ENCODE data around the gene PDE7B. TPM values are rescaled to one million over a fixed set of nuclear protein-coding genes. Genes with fewer than 3 reads are reported as not detected.

PDE7B gene
- total RNA-seq, 1 donor from 2014 or later = 6.5 TPM

DNA sequence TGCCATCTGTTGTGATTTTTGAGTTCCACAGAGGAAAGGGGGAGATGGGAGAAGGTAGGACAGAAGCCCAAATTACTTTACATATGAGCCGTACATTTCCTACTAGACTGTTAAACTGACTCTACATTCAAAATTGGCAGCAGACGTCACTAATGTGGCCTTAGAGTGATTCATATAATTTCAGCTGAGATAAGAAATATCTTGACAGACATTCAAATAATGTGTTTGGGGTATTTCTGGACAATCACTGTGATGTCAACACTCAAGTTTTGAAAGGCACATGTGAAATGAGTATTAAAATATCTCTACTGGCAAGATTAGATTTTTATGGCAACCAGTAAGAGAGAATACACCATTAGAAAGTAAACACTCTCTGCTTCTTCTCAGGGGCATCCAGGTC, 294.6 kb downstream of the PDE7B start:
- DNase-seq (ENCODE audit: low read depth in 2 of 2) = no peak

DNA sequence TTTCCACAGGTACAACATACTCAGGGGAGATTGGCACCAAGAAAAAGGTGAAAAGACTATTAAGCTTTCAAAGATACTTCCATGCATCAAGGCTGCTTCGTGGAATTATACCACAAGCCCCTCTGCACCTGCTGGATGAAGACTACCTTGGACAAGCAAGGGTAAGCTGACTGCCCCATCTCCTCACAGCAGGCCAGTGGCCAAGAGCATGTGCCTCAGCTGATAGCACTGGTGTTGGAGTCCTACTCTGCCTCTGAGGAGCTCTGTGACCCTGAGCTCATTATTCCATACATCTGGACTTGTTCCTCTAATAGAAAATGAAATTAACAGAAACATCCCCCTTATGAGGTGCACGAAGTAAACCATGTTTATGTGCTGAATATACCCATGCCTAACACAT, 295.8 kb downstream of the PDE7B start:
- no peak for DNase-seq (ENCODE audit: low read depth in 2 of 2)

DNA sequence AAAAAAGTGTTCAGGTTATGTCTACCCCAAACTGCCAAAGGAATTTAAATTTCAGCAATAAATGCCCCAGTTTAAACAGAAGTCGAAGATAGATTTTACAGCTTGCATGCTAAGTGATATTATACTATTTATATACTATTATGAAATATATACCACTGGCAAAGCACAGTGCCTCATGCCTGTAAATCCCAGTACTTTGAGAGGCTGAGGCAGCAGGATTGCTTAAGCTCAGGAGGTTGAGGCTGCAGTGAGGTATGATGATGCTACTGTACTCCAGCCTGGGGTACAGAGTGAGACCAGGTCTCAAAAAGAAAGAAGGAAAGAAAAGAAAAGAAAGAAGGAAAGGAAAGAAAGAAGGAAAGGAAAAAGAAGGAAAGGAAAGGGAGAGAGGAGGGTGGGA, 296.6 kb downstream of the PDE7B start:
- no peak for DNase-seq (ENCODE audit: low read depth in 2 of 2)

GRCh38 chr6:136148523-136148922, 297.0 kb downstream of the PDE7B start:
- DNase-seq (ENCODE audit: low read depth in 2 of 2) = no peak

DNA sequence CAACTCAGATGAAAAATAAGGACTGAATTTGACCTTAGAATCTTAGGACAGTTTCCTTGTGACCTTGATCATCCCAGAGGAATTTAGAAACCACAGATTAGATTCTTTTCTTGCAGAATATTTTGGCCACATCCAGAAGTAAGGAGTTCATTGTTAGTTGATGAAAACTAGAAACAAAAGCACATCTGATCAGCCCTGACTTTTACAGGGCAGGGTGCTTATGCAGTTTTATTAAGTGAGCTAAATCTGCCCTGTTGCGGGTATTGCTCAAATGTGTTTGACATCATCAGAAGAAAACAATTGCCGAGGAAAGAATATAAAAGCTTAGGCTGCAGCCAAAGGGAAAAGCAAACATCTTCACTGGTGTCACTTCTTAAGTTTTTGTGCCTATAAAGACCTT, 297.8 kb downstream of the PDE7B start:
- DNase-seq (ENCODE audit: low read depth in 2 of 2) = no peak

DNA sequence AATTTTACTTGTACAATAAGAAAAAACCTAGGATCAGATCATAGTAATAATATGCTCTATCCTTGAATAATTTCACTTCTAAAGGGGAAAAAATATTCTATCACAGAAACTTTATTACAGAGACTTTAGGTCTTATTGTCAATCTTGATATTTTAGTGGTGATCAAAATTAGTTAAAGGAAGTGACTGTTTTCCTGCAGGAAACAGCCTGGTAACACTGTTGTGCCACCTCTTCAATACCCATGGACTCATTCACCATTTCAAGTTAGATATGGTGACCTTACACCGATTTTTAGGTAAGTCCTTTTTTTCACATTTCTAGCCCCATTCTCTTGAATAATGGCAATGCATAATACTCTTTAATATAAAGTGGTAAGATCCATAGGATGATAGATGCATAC, 299.5 kb downstream of the PDE7B start:
- peak in 1 of 2 donors; percentile 40 for DNase-seq (ENCODE audit: low read depth in 2 of 2)

DNA sequence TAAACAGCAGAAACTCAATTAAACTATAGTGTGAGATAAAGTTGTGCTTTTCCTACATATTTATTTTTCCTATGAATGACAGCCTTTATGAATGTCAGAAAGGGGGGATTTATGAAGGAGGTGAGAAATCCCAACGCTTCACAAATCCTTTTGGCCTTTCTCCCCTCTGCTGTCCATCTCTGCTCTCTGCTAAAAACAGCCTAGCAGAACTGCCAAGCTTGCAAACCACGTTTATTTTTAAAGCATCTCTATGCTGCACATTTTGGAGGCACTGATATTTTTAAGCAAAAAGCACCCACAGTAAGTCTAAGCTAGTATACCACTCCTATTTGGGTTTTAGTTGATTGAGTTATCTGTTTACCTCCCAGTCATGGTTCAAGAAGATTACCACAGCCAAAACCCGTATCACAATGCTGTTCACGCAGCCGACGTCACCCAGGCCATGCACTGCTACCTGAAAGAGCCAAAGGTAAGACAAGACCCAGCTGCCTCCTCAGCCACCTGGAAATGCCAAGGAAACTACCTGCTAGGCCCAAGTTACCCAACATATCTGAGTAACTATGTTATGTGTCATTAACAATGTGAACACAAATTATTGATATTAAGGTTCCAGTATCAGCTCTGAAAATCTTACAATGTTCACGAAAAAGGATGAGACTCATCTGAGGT, 302.3 kb downstream of the PDE7B start:
- no peak for DNase-seq (ENCODE audit: low read depth in 2 of 2)

DNA sequence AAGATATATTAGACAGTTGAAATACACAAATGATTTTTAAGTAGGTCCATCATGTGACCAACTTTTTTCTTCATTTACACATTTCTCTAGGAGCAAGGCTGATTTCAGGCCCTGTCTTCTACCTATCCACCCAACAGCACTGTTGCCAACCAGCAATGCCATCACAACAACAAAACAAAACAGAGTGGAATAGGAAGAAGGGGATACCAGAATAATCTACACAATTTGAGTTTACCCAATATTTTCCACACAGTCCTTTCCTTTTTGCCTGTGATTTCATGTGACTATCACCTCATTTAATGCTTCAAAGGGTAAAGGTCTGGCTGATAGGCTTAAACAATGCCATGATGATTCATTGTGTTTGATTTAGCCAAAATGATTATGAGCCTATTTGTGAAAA, 303.7 kb downstream of the PDE7B start:
- peak in 1 of 2 donors; percentile 22 for DNase-seq (ENCODE audit: low read depth in 2 of 2)

- DNase-seq (ENCODE audit: low read depth in 2 of 2) = no peak
Observed at GRCh38 chr6:136157743-136158142, 306.2 kb downstream of the PDE7B start.

GRCh38 chr6:136158387-136158821, 306.9 kb downstream of the PDE7B start:
- no peak for DNase-seq (ENCODE audit: low read depth in 2 of 2)

DNA sequence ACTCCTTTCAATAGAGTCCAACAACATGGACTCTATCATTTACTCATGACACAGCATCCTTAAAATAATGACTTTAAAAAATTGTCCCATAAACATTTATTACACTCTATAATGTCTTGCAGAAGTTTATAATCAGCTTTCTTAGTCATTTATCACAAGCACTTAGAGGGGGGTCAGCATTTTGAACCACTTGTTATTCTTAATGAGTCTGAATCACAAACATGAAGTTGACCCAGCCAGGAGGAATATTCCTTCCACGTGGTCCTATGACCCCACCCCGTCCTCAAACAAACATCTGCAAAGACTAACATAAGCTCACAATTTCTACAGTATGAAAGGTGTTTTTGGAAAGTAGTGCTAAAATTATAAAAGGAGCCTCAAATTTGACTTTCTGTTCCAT, 307.5 kb downstream of the PDE7B start:
- DNase-seq (ENCODE audit: low read depth in 2 of 2) = no peak

- DNase-seq (ENCODE audit: low read depth in 2 of 2) = no peak
Observed at GRCh38 chr6:136160250-136160649, 308.7 kb downstream of the PDE7B start.

GRCh38 chr6:136161950-136162349, 310.4 kb downstream of the PDE7B start:
- no peak for DNase-seq (ENCODE audit: low read depth in 2 of 2)

GRCh38 chr6:136163260-136163659, 311.8 kb downstream of the PDE7B start:
- no peak for DNase-seq (ENCODE audit: low read depth in 2 of 2)

- DNase-seq (ENCODE audit: low read depth in 2 of 2) = no peak
Observed at GRCh38 chr6:136166815-136167214, 315.3 kb downstream of the PDE7B start.

DNA sequence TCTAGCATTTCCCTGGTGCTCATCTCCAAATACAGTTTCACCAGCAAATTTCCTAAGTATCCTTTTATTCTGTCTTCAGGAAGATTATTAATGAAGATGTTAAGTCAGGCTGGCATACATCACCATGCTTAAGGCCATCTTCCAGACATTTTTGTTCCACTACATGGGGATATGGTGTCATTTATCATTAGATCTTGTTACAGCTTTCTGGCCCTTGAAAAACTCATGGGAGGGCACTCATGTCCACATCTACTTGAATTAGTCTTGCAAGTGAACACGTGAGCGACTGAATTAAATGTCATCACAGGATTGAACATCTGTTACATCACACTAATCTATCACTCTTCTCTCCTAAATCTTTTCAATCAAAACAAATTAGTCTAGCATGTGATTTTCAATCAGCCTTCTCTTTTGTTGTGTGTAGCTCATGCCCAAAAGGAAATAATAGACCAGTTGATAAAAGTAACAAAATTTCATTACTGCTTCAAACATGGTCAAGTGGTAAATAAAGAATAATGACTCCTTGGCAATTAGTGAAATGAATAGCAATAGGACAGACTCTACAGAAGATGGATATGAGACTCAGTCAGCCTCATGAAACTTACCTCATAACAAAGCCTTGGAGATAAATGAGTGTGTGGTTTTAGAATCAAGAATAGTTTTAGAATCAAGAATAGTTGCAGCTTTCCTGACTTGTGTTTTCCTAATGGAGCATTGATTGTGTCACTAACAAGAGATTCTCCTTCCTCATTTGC, 318.1 kb downstream of the PDE7B start:
- DNase-seq (ENCODE audit: low read depth in 2 of 2) = no peak

DNA sequence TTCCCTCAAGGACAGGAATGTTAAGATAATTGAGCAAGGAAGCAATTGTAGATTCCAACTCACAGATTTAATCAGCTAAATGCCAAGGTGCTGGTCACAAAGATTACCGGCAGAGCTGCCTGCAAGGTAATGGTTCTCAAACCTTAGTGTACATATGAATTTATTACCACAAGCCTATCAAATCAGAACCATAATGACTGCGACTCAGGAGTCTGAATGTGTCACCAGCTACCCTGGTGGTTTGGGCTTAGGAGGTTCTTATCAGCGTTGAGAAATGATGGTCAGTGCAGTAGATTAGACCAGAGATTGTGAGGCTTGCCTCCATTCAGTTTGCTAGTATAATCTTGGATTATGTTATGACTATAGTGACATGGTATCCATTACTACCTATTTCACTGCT, 319.7 kb downstream of the PDE7B start:
- no peak for DNase-seq (ENCODE audit: low read depth in 2 of 2)

GRCh38 chr6:136173519-136174507, 322.3 kb downstream of the PDE7B start:
- DNase-seq (ENCODE audit: low read depth in 2 of 2) = peak in 1 of 2 donors; percentile 61

- DNase-seq (ENCODE audit: low read depth in 2 of 2) = no peak
Observed at GRCh38 chr6:136174510-136174909, 323.0 kb downstream of the PDE7B start.

DNA sequence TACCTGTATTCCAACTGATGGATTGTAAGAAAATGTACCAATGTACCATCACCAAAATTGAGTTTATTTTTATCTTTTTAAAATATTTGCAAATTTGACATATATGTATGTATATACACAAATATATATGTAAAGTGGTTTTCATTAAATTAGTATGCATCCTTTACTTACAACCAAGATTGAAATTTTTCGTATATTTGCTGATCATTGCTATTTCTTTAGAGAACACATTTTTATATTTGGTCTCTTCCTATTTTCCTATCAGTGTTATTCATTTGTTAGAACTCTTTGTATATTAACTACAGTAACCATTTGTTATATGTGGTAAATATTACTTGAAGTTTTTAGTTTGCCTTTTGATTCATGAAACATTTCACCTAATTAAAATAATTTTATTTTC, 324.4 kb downstream of the PDE7B start:
- DNase-seq (ENCODE audit: low read depth in 2 of 2) = no peak

DNA sequence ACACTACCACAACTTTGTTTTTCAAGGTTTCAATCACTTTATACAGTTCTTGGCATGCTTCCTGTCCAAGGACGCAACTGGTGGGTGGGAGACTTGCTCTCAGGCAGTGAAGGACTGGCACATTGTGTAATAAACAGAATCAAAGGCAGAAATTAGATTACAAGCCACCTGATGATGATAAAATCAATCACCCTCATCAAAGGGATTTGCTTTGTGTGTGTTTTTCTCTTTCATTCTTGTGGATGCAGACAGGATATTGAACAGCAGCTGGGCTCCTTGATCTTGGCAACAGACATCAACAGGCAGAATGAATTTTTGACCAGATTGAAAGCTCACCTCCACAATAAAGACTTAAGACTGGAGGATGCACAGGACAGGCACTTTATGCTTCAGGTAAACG, 327.2 kb downstream of the PDE7B start:
- no peak for DNase-seq (ENCODE audit: low read depth in 2 of 2)
